CD1c-positive myeloid dendritic cell (primary cell): ENCODE measurements around the gene CMC1.
"Not testable (repeated sequence)": the region's sequence is repeated elsewhere in the genome, so short reads cannot be mapped to it uniquely, and the experiment has no call there.

Source experiments
- DNase-seq: peaks from one replicate; pipeline ENCODE4 v3.0.0-alpha.2; 2016; ENCODE audit errors: extremely low spot score

CMC1 gene

DNA sequence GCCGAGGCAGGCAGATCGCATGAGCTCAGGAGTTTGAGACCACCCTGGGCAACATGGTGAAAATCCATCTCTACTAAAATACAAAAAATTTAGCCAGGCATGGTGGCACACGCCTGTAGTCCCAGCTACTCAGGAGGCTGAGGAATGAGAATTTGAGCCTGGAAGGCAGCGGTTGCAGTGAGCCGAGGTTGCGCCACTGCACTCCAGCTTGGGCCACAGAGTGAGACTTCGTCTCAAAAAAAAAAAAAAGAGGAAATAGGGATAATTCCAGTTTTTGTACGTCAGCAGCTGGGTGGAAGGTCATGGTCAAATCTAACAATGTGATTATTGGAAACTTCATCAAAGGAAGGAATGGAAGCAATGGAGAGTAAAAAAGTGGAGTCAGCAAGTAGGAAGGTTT, 3.1 kb downstream of the CMC1 start:
- DNase-seq = peak; percentile 52

DNA sequence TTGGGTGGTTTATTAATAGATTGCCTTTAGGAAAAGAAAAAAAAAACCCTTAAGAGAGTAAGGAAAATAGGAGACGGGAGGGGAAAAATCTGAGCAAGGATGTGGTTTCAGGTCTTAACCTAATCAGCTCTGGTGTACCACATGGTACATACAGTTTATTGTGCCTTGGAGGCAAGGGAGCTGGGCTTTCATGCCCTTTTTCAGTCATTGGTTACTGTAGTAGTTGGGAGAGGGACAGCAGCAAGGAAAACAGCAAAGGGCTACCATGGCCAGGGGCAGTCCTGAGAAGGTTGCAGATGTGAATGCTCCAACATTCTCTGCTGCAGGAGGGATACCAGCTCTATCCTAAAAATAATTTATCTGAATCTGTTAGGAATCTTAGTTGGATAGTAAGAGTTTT, 5.9 kb downstream of the CMC1 start:
- DNase-seq = no peak

DNA sequence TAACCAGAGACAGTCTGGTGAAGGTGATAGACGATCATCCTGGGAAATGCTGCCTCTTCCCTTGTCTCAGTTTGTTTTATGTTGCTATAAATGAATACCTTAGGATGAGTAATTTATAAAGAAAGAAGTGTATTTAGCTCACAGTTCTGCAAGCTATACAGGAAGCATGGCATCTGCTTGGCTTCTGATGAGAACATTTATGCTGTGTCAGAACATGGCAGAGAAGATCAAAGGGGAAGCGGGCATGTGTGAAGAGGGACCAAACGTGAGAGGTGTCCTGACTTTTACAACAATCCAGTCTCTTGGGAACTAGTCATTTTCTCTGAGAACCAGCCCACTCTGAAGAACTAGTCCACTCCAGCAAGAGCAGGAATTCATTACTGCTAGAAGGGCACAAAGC, 9.6 kb downstream of the CMC1 start:
- peak; percentile 52 for DNase-seq

DNA sequence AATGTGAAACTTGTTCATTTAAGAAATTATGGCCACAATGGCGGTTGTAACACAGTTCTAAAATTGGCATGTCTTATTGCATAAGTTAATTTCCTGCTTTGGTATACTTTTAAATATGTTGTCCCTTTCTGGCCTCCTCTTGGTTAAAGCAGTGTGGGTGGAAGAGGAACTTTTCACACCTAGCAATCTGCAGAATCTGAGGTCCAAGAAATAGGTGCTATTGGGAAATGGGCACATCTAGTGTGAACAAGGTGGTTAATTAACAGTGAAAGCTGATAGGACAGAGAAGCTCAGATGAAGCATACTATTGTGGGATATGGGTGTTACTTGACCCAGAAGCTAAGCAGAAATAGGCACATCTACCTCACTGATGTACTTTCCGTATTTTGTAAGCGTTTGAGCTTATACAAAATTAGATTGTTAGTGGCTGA, 10.6 kb downstream of the CMC1 start:
- peak; percentile 26 for DNase-seq

DNA sequence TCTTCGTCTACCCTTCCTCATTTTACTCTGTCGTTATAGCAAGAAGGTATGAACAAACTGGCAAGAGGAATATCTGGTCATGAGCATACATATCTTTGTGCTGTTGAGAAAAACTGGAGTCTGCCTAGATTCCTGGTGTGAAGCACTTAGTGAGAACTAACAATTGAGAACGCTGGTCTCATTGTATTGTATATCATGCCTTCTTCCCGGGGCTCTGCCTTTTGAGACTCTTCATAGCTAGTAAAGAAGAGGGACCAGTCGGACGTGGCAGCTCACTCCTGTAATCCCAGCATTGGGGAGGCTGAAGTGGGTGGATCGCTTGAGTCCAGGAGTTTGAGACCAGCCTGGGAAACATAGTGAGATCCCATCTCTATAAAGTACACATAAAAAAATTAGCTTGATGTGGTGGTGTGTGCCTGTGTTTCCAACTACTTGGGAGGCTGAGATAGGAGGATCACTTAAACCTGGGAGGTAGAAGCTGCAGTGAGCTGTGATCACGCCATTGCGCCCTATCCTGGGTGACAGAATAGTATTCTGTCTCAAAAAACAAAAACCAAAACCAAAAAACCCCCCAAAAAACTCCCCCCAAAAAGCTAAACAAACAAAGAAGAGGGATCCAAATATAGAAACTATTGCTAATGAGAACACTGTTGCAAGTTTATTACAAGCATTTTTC, 11.8 kb downstream of the CMC1 start:
- DNase-seq = no peak

DNA sequence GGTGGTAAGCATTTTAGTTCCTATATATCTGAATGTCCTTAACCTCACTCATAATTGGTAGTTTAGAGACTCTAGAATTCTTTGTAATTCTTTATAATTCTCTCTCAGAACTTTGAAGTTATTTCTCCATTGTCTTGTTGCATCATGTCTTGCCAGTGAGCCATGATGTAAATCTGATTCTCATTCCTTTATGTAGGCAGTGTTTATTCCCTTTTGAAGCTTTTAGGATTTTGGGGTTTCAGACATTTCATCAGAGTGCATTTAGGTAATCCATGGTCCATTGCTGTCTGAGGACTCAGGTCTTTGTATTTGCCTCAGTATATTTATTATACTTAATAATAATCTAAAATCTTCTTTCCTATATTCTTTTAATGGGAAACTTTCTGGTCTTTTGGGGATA, 20.6 kb downstream of the CMC1 start:
- no peak for DNase-seq

DNA sequence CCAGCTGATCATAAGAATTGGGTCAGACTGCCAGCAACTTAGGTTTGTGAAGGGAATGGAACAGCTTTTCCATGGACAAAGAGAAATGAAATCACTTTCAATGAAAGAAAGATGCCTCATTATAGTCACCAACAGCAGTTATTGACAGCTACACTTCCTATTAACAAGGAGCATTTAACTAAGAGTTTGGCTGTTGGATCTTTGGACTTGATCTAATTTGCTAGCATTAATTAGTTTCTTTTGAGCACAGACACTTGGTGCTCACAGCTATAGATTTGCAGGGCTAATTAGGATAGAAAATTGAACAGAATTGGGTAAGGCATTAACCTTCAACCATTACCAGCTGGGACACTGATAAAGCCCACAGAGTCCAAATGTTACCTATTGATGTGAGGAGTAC, 24.2 kb downstream of the CMC1 start:
- DNase-seq = no peak

DNA sequence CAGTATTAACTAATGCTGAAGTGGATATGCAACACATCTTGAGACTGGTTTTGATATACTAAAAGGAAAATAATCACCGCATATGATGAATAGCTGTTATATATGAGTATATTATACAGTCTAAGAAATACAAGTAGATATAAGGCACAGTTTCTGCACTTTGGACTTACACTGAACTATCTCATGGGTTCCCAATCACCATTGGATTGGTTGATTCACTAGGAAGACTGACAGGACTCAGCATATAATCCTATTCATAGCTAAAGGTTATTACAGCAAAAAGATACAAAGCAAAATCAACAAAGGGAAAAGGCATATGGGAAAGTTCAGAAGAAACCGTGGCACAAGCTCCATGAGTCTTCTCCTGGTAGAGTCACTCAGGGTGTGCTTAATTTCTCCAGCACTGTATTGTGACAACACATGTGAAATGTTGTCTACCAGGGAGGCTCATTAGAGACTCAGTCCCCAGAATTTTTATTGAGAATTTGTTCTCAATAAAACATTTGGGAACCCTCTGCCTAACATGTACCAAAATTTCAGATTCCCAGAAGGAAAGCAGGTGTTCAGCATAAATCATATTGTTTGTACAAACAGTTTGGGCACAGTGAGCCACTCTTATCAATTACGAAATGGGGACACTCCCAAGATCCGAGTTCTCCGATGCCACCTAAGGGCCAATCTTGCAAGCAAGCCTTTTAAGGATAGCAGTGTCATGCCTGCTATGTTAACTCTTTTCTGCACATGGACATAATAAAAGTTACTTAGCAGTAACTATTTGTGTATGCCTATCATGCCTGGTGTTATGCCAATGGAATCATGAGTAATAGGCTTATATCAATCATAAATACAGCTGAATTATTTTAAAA, 26.8 kb downstream of the CMC1 start:
- DNase-seq = no peak

DNA sequence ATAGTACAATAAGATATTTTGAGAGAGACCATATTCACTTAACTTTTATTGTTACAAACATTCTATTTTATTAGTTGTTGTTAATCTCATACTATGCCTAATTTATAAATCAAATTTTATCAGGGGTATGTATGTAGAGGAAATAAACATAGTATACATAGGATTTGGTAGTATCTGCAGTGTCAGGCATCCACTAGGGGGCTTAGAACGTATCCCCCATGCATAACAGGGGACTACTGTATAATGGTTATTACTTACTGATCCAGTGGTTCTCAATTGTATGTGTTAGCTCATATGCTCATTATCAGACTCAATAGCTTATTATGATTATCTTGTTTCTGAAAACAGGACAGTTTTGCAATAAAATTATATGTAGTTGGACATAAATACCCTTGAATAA, 27.6 kb downstream of the CMC1 start:
- no peak for DNase-seq

DNA sequence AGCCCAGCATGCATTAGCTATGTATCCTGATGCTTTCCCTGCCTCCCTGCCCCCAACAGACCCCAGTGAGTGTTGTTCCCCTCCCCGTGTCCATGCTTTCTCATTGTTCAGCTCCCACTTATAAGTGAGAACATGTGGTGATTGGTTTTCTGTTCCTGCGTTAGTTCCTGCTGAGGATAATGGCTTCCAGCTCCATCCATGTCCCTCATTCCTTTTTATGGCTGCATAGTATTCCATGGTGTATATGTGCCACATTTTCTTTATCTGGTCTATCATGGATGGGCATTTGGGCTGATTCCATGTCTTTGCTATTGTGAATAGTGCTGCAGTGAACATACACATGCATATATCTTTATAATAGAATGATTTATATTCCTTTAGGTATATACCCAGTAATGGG, 28.5 kb downstream of the CMC1 start:
- DNase-seq = not testable (repeated sequence)

DNA sequence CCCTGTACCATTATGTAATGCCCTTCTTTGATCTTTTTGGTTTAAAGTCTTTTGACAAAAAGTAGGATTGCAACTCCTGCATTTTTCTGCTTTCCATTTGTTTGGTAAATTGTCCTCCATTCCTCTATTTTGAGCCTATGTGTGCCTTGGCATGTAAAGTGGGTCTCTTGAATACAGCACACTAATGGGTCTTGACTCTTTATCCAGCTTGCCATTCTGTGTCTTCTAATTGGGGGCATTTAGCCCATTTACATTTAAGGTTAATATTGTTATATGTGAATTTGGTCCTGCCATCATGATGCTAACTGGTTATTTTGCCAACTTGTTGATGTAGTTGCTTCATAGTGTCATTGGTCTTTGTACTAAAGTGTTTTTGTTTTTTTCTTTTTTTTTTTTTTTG, 32.4 kb downstream of the CMC1 start:
- DNase-seq = no peak

DNA sequence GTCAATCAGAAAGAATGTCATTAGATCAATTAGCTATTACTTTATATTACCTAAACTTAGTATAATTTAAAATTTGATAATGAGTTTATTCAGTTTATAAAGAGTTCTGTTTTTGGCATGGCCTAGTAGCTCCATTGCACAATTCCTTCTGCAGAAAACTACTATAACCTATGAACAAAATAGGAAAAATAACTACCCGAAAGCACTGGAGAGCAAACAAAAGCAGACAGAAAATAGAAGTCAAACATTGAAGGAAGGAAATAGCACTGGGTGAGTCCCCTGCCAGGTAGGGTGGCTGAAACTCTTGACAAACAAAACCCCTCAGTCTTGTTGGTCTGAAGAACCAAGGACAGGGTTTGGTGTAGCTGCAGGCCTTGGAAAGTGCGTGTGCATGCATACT, 37.5 kb downstream of the CMC1 start:
- no peak for DNase-seq

DNA sequence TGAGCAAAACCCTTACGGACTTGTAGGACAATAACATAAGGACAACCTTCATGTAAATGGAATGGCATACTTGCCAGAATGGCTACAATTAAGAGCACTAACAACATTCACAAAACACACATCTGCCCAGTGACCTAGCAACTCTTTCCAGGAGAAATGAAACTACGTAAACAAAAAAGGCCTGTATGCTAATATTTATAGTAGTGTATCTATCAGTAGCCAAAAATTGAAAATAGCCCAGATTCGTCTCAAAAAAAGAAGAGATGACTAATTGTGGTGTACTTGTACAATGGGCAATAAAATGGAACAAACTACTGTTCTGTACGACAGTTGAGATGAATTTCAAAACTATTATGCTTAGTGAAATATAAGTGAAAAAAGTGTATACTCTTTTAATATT, 38.4 kb downstream of the CMC1 start:
- DNase-seq = no peak

DNA sequence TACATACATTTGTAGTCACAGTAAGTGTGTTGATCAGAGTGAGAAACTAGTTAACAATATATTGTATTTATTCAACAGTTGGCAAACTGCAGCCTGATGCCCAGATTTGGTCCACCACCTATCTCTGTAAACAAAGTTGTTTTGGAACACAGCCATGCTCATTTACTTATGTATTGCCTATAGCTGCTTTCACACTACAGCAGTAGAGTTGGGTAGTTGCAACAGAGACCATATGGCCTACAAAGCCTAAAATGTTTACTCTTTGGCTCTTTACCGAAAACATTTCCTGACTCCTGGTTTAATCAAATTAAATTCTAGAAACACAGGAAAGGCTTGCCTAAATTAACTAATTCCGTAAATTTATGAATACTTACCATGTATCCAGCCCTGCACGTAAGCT, 39.4 kb downstream of the CMC1 start:
- DNase-seq = no peak

DNA sequence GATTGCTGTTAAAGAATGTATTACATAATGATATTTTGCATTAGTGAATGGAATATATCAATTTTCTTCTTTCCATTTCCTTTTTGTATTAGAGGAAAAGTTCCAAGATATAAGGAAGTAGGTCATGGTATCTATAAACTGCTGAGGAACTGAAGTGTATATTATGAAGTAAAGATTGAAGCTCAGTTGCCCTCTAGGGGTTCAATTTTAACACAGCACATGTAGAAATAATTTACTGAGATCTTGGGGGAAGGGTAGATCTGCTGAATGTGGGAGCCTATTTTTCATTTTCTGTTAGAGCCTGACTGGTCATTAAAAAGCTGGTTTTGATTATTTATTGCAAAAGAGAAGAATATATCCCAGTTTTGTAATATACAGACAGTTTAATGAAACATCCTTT, 45.2 kb downstream of the CMC1 start:
- DNase-seq = peak; percentile 60

DNA sequence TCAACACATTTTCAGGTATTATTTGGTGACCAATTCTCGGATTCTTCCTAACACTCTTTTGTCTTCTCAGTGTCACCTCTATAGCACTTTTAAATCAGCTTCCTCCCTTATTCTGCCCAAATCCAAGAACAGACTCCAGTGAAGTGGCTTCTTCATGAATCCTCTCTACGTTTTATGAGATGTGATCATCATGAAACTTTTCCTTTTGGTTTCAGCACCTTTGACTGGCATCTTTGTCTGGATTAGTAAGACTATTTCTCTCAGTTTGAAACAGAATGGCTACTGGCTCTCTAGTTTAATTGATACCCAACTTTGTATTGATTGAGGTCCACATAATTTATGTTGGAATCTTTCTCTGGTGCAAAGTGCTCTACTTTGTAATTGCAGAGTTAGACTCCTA, 45.6 kb downstream of the CMC1 start:
- no peak for DNase-seq

DNA sequence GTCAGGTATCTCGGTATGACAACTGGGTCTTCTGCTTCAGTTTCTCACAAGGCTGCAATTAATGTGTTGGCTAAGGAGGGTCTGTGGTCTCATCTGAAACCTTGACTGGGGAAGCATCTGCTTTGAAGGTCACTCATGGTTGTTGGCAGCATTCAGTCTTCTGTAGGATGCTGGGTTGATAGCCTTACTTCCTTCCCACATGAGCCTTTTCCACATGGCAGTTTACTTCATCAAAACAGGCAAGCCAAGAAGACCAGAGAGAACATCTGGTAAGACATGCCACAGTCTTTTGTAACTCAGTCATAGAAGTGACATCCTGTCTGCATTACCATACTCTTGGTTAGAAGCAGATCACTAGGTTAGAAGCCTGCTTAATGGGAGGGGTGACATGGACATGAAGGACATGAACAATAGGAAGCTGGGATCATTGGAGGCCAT, 49.5 kb downstream of the CMC1 start:
- no peak for DNase-seq

DNA sequence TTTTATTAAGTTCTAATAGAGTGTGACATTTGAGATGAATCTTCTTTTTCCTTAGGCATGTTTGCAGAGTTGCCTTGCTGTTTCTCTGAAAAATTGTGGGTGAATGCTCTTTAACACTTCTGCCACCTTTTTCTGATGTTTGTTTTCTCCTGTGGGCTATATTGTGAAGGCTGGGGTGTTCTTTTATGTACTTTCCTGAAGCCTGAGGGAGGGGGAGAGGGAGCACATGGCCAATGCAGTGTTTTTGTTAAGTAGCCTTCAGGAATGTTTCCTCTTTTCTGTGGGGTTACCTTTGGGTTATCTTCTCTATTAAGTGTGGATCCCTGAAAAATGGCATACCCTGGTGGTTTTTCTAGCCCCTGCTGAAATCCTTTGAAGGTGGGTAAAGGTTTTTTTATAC, 50.2 kb downstream of the CMC1 start:
- DNase-seq = no peak

DNA sequence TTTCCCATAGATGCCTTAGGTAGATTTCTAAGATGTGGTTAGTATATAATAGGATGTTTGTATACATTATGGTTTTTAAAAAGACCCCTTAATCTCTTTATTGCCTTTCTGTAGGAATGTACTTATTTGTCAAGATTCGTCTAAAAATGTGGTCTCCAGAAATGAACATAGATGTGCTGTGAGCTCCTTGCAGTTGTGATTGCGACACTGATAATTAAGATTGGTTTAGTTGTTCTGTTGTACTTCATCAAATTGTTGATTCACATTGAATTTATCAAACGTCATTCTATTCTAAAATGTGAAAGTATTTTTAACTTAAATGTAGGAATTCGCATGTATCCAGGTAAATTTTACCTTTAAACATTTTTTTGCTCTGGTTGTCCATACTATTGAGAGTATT, 51.2 kb downstream of the CMC1 start:
- DNase-seq = no peak

DNA sequence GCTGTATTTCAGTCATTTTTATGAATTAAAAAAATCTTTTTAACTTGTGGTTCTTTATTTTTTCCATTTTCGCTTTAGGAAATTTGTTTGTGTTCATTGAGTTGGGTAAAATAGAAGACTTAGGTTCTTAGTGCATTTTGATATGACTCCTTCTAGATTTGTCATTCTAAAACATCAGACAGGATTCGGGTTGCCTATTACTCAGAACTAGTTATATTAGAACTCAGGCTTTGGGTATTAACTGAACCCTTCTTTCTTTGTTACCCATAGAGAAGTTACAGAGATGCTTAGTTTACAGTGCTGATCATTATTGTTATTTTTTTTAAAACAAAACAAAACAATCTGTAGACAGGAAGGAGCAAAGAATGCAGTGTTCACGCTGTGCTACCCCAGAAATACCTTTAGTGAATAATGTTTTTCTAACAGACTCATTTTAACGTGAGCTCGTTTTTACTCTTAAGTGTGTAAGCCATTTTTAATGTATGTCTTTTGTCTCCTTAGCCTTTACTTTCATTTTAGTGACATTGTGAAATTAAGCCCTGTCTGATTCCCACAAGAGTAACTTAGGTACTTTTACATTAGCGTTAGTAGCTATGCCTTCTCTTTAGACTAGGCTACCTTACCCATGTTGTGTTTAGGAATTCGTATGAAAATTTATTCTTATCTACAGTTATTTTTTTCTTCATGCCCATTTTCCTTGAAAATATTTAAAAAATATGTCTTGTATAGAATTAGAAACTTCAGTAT, 53.4 kb downstream of the CMC1 start:
- DNase-seq = no peak

DNA sequence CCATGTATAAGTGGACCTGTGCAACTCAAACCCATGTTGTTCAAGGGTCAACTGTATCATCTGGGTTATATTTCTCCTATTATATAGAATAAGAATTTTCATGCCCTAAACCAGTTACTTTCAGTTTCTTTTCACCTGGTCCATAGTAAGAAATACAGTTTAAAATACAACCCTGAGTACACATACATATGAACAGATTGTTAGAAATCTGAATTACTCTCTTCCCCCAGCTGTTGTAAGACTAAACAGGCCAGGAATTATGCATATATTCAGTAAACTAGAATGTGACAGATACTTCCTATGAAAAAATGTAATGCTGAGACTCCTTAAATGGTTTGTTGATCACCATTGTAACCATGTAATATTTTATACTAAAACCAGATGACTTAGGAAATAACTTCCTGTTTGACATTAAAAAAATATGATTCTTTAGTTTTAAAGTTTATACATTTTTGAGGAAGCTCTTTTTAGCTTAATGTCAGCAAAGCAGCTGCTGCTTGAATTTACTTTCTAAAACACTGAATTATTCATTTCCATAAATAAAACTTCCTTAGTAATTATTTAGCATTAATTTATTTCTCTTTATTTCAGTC, 54.6 kb downstream of the CMC1 start:
- peak; percentile 17 for DNase-seq

DNA sequence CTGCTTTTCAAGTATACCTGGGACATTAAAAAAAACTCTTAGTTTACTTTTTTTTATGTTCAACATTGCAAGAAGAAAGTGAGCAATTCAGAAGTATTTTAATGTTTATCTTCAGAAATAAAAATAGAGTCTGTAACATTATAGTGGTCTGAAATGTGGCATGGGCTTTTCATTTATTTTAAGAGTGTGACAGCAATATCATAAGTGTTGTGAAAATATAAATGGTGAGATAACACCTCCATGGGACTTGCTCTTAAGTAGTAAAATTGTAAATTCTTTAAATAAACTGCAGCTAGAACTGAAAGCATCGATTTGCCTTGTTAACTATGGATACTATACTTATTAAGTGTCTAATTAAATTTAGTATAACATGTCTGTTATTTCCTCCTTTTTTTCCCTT, 58.3 kb downstream of the CMC1 start:
- no peak for DNase-seq
